ENCODE measurements around the gene GADD45A. TPM values are rescaled to one million over a fixed set of nuclear protein-coding genes. Genes with fewer than 3 reads are reported as not detected.

The GADD45A gene
- total and polyA plus RNA-seq, 12 donors: 5.3 to 26.9 (median 13.1) TPM

DNA sequence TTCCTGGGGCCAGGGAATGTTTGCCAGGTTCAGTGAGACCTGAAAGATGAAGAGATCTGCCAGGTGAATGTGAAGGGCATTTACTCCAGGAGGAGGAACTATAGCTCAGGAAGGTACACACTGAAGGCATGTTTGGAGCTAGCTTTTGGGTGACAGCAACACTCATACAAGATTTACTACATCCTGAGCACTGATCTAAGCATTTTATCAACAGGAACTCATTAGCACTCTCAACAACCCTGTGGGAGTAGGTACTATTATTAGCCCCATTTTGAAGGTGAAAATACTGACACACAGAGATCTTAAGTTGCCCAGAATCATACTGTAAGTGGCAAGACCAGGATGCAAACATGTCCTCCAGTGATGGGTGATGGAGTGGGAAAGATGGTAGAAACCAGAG, 6.7 kb downstream of the GADD45A start:
- no peak for DNase-seq
- no peaks in the 10 kb centered on the region for H3K9me3 ChIP-seq (replicated peaks in 1 of 3)

DNA sequence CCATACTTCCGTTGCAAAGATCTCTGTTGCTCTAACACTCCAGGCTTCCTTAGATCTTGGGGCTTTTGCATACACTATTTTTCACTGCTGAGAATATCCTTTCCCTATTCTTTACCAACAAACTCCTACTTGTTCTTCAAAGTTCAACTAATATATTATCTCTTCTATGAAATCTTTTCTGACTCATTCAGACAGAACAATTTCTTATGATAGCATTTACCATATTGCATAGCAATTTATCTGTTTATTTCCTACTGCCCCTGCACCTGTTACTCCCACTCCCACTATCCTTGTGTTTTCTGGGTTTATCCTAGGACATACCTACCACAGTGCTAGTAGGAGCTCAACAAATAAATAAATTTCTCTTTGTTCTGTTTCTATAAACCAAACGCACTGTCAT, 11.0 kb downstream of the GADD45A start:
- no peak for TF ChIP-seq POLR2A (IDR thresholded peaks at IDR 0.05)
- TF ChIP-seq, protein P1, sequence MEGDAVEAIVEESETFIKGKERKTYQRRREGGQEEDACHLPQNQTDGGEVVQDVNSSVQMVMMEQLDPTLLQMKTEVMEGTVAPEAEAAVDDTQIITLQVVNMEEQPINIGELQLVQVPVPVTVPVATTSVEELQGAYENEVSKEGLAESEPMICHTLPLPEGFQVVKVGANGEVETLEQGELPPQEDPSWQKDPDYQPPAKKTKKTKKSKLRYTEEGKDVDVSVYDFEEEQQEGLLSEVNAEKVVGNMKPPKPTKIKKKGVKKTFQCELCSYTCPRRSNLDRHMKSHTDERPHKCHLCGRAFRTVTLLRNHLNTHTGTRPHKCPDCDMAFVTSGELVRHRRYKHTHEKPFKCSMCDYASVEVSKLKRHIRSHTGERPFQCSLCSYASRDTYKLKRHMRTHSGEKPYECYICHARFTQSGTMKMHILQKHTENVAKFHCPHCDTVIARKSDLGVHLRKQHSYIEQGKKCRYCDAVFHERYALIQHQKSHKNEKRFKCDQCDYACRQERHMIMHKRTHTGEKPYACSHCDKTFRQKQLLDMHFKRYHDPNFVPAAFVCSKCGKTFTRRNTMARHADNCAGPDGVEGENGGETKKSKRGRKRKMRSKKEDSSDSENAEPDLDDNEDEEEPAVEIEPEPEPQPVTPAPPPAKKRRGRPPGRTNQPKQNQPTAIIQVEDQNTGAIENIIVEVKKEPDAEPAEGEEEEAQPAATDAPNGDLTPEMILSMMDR (IDR thresholded peaks at IDR 0.05): no peak
- 87 to 94% (median 90%) methylated on average over 2 of the region's 2 CpGs for WGBS, 4 donors
- Histone ChIP-seq H3K4me1 (replicated peaks in 1 of 2) (peaks cover 0 to 4% of the 10 kb centered on the region in 2 donors), H3K9me3 (replicated peaks in 1 of 3) (no peaks in the 10 kb centered on the region), H3K27ac (no peak overlapping the region), H3K36me3 (replicated peaks in 1 of 2) (no peaks in the 10 kb centered on the region), H3K4me3 (no peak overlapping the region), H3K27me3 (no peaks in the 10 kb centered on the region)
- DNase-seq: no peak
- intact Hi-C loops (cut with DNase I): loop anchor here in 1 of 2 donors (10.0 kb wide), 1 partner anchor 59 kb away; no protein-coding TSS in a partner anchor

More for the DNA sequence above, 6.7 kb downstream of the GADD45A start:
- TF ChIP-seq POLR2A (IDR thresholded peaks at IDR 0.05): no peak
- intact Hi-C loops (cut with DNase I): loop anchor here in 1 of 2 donors (10.0 kb wide), 1 partner anchor 63 kb away; no protein-coding TSS in a partner anchor
- H3K4me1 ChIP-seq (replicated peaks in 1 of 2): peaks cover 0 to 7% of the 10 kb centered on the region in 2 donors
- H3K4me3 ChIP-seq: no peak overlapping the region
- no peaks in the 10 kb centered on the region for H3K27me3 ChIP-seq
- H3K36me3 ChIP-seq (replicated peaks in 1 of 2): peaks cover 0 to 6% of the 10 kb centered on the region in 2 donors
- H3K27ac ChIP-seq: no peak overlapping the region

DNA sequence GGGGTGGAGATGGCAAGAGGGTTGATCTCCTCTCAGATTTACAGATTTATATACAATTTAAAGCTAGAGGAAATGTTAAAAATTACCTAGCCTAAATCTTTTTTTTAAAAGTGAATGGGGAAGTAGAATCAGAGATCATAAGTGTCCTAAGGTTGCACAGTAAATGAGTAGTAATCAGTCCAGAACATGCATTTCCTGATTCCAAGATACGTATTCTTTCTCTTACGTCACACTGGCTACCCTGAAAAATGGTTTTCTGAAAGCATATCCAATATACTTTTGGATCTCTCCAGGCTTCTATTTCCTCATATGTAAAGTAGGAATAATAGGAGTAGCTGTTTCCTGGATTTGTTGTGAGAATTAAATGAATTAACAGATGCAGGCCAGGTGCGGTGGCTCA, 11.7 kb downstream of the GADD45A start:
- intact Hi-C loops (cut with DNase I): loop anchor here in 1 of 2 donors (10.0 kb wide), 1 partner anchor 58 kb away; no protein-coding TSS in a partner anchor
- Histone ChIP-seq H3K4me3 (no peak overlapping the region), H3K4me1 (replicated peaks in 1 of 2) (peaks cover 0 to 8% of the 10 kb centered on the region in 2 donors), H3K27ac (no peak overlapping the region), H3K9me3 (replicated peaks in 1 of 3) (no peaks in the 10 kb centered on the region), H3K36me3 (replicated peaks in 1 of 2) (no peaks in the 10 kb centered on the region), H3K27me3 (no peaks in the 10 kb centered on the region)
- no peak for DNase-seq
- no peak for TF ChIP-seq POLR2A (IDR thresholded peaks at IDR 0.05)
- TF ChIP-seq, protein P1 (IDR thresholded peaks at IDR 0.05): no peak
- 71 to 95% (median 77%) methylated on average over 3 of the region's 3 CpGs for WGBS, 4 donors

DNA sequence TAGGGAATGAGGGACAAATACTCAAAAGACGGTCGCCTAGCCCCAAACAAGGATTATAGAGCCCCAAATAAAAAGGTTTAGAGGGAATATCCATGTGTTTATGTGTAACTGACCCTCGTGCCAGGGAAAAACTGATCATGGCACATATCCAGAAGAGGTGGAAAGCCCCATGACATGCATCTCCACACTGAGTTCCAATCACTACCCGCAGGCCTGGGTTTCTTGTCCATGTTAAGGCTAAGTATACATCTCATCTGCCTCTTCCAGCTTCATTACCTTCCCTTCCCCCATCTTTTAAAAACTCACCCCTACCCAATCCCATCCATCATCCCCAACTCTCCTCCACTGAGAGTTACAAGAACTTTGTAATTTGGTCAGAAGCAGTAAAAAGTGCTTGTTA, 15.2 kb downstream of the GADD45A start:
- Histone ChIP-seq H3K27me3 (no peaks in the 10 kb centered on the region), H3K4me3 (no peak overlapping the region), H3K9me3 (replicated peaks in 1 of 3) (no peaks in the 10 kb centered on the region), H3K4me1 (replicated peaks in 1 of 2) (peaks cover 0 to 8% of the 10 kb centered on the region in 2 donors), H3K27ac (no peak overlapping the region), H3K36me3 (replicated peaks in 1 of 2) (no peaks in the 10 kb centered on the region)
- TF ChIP-seq, protein P1 (IDR thresholded peaks at IDR 0.05): no peak
- TF ChIP-seq POLR2A (IDR thresholded peaks at IDR 0.05): no peak
- intact Hi-C loops (cut with DNase I): no loop called here
- WGBS, 4 donors: 83 to 88% (median 86%) methylated on average over 4 of the region's 4 CpGs
- no peak for DNase-seq
